ENCODE data around the gene PDE11A.

Gene PDE11A

DNA sequence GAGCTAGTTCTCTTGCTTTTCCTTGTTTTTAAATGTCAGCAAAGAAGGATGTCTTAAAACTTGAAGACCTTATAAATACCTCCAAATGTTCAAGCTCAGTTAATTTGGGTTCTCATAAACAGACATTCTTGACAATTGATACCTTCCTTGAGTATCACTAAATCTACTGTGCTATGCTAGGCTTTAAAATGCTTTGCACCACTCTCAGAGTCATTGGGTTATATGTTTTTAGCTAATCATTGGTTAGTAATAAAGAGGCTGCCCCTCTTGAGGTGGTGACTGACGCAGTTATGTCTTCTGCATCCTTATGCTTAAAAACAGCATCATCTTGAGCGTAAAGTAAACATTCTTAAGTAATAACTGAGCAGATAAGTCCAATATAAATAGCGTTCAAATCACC, 404.0 kb downstream of the PDE11A start:
- TF ChIP-seq ZFX (IDR thresholded peaks at IDR 0.05) (no peak), CTCF (conservative IDR thresholded peaks at IDR 0.05) (no peak)
- no peak overlapping the region for H3K27ac ChIP-seq

- H3K27ac ChIP-seq, result no peak overlapping the region
- TF ChIP-seq ZFX (IDR thresholded peaks at IDR 0.05) (no peak), CTCF (conservative IDR thresholded peaks at IDR 0.05) (no peak)
These were observed 405.0 kb downstream of the PDE11A start for GRCh38 chr2:177667626-177668025.

DNA sequence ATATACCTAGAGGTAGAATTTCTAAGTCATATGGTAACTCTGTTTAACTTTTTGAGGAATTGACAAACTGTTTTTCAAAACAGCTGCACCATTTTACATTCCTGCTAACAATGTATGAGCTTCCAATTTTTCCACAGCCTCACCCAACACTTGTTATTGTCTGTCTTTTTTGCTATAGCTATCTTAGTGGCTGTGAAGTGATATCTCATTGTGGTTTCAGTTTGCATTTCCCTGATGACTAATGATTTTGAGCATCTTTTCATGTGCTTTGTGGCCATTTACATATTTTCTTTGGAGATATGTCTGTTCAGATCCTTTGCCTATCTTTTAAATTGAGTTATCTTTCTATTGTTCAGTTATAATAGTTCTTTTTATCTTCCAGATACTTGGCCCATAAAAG, 406.2 kb downstream of the PDE11A start:
- TF ChIP-seq CTCF (conservative IDR thresholded peaks at IDR 0.05), result no peak
- TF ChIP-seq ZFX (IDR thresholded peaks at IDR 0.05), result no peak
- no peak overlapping the region for H3K27ac ChIP-seq

GRCh38 chr2:177665948-177666347, 406.6 kb downstream of the PDE11A start:
- H3K27ac ChIP-seq, result no peak overlapping the region
- TF ChIP-seq ZFX (IDR thresholded peaks at IDR 0.05) (no peak), CTCF (conservative IDR thresholded peaks at IDR 0.05) (no peak)

DNA sequence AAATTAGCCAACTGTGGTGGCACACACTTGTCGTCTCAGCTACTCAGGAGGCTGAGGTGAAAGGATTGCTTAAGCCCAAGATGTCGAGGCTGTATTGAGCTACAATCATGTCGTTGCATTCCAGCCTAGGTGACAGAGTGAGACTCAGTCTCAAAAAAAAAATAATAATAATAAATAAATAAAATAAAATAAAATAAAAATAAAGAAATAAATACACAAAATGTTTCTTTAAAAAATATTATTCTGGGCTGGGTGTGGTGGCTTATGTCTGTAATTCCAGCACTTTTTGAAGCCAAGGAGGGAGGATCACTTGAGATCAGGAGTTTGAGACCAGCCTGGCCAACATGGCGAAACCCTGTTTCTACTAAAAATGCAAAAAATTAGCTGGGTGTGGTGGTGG, 407.2 kb downstream of the PDE11A start:
- TF ChIP-seq ZFX (IDR thresholded peaks at IDR 0.05) (no peak), CTCF (conservative IDR thresholded peaks at IDR 0.05) (no peak)
- H3K27ac ChIP-seq, result no peak overlapping the region

GRCh38 chr2:177662895-177663294, 409.7 kb downstream of the PDE11A start:
- TF ChIP-seq CTCF (conservative IDR thresholded peaks at IDR 0.05) (no peak), ZFX (IDR thresholded peaks at IDR 0.05) (no peak)
- no peak overlapping the region for H3K27ac ChIP-seq

DNA sequence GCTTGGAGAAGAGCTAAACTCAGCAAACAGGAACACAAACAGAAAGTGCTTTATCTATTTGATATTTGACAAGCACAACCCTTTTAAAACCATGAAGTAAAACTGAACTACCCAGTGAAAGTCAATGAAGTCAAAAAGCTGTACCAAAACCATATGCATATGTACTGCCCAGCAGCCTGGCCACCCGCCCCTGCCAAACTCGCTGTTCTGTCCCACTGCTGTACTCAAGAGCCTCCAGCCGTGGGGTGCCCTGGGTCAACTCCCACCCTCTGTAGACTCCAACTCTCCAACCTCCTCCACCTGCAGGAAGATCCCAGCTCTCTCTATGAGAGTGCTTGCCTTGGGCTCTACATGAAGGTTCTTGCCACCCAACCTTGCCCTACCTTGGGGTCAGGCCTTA, 411.8 kb downstream of the PDE11A start:
- no peak overlapping the region for H3K27ac ChIP-seq
- TF ChIP-seq CTCF (conservative IDR thresholded peaks at IDR 0.05) (no peak), ZFX (IDR thresholded peaks at IDR 0.05) (no peak)

All from C4-2B (cell line).